GM21619 (cell line): ENCODE results near the gene GZMA.

ENCODE experiments used
- ATAC-seq: cut with Tn5 transposase; IDR thresholded peaks from one replicate; pipeline ENCODE4 v1.9.1; 2021; ENCODE audit not compliant: unreplicated experiment

Gene GZMA

DNA sequence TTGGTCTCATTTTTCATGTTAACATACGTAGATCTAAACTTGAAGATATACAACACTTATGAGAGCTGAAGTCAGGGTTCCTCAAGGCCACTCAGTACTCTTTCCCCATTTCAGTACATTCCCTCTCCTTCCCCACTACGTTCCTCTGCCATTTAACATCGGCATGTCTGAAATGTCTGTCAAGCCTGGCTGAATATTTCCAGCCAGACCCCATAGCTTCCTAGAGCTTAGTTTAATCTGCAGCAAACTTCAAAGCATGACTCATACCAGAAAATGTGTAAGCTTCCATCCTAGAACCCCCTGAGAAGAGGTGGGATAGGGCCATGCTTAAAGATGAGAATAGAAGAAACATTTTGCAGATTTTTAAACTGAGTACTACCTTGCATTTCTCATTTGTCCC, 6.2 kb downstream of the GZMA start:
- no peak for ATAC-seq

DNA sequence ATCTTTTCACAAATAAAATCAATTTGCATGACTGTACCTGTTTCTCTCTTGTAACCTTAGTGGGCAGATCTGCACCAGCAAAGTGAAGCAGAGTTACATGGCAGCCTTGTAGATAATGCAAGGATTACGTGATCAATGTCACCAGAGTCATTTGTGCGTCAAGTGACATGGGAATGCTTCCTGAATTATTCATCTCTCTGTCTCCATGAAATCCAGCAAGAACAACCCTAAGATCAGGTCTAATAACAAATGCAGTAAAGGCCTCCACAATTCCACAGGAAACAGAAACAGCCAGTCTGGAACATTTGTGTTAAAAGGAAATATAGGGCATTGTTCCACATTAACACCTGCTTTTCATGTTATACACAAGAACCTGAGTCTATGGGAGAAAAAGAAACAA, 7.8 kb downstream of the GZMA start:
- no peak for ATAC-seq

DNA sequence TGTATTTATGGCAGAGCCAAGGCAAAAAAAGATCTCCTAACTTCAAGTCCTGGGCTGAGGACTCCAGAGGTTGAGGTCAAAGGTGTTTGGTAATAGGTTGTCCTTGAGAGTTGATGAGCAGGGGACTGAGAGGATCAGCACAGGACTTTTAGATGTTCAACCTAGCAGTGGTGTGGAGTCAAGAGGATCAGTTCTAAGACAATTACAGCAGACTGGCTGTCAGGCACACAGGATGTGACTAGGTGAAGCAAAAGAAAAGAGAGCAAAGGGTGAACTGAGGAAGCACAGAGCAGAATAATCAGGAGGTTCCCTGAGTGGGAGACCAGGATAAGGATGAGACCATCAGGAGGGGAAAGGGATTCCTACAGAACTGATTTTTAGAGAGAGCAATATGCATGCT, 10.9 kb downstream of the GZMA start:
- ATAC-seq, result no peak

DNA sequence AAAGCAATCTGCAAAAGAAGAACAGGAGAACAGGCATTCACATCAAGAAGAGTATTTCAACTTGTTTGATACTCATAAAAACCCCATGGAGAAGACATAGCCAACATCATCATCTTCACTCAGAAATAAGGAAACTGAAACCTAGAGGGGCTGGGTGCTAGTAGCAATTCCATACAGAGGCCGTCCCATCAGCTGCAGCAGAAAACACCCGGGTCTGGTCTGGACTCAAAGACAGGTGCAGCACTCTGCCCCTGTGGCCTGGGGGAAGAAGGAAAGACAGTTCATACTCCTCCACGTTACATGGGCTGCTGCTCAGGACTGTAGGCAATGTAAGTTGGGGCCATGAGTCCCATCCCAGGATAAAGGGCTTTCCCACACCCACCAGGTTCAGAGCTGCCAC, 11.6 kb downstream of the GZMA start:
- no peak for ATAC-seq

DNA sequence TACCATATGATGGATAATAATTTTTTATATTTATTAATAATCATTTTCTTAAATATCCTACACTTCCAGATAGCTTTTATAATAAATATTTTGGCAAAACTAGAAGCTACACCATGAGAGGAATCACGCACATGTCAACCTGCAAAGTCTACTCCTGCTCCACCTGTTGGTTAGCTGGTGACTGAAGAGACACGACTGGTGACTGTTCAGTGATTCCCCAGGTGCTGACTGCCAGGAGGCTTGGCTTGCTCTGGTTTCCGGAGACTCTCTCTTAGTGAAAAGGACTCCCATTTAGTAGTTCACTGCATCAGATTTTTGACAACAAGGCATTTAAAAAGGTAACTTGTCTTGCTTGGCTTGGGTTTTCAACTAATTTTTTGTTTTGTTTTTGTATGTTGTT, 20.9 kb downstream of the GZMA start:
- ATAC-seq, result no peak

DNA sequence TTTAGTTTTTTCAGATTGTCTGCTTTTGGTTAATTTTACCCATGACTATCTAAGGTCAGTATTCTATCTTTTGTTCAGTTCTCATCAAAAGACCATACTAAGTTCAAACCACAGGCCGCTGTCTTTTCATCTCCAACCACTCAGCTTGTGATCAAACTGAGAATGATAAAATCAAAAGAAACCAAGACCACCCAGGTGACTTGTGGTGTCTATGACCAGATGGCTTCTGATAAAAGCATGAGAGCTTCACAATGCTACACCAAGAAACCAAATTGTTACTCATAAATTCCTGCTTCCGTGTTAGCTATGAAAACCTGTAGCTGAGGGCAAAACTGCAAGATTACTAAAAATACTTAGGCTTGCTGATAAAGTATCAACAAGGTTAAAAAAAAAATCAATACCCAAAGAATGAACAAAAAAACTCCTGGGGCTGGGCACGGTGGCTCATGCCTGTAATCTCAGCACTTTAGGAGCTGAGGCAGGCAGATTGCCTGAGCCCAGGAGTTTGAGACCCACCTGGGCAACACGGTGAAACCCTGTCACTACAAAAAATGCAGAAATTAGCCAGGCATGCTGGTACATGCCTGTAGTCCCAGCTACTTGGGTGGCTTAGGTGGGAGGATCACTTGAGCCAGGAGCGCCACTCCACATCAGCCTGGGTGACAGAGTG, 31.7 kb downstream of the GZMA start:
- no peak for ATAC-seq

DNA sequence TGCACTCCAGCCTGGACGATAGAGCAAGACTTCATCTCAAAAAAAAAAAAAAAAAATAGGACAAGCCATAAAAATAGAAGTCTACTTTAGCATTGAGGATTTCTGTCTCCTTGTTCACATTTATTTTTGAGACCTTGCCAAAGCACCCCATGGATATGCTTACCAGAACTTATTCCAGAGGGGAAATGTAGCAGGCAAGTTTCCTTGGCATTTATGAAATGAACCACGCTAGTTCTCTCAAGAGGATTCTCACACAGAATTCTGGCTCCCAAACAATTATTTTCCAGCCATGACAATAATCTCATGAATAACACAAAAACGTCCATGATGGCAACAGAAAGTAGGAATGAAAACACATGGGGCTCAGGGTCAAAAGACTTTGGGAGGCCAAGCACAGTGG, 34.1 kb downstream of the GZMA start:
- ATAC-seq, result no peak

DNA sequence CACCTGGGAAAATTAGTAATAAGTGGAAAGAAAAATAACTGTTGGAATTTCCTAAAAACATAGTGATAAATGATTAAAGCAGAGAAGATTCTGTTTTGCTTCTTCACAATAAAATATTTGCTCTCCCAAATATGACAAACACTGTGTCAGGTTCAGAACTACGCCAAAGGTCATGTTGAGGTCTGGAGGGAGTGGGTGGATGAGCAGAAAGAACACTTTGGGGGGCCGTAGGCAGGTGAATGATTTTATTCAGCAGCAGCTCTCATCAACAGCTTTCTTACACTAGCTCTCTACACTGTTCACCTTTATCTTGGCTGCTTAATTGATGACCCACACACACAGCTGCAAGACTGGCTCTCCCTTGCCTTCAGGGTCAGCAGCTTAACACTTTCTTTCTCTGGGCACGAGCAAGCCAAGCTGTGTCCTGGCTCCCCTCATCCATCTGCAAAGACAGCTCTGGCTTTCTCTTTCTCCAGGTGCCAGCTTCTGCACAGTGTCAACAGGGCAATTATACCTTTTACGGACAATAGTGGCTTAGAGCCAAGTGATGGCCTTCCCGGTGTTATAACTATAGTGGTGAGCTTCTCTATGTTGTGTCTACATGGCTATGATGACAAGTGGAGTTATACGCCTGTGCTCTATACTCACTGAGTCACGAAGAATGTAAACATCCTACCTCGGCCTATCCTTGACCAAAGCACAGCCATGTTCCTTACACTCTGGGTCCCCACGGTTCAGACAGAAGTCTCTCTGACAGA, 38.6 kb downstream of the GZMA start:
- ATAC-seq, result no peak

DNA sequence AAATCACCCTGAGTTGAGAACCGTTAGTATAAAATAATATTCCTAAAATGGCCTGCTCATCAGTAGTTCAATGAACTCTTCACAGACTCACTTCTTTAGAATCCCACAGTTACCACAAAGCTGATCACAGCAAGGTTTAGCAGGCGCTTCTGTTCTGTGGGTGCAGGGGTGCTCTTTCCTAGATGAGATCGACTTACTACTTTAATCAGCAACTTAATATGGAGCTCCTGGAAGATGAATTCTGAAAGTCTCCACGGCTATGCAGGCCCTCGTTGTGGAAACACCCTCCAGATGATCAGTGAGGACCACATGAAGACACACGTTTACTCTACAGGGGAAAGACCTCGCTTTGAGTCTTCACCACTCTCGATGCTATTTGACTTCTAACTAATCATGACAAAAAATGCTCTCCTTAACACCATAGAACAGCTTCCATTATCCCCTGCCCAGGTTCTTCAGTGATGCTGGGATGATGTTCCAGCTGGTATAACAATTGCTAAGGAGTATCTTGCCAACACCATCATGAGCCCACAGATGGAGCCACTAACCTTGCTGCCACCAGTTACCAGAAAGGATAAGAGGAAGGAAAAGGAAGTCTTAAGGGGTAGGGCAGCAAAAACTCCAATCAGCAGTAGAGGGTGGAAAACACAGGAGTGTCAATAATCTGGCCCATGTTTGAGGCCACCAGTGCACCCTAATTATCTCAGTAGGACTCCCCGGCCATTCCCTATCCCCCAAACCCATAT, 39.7 kb downstream of the GZMA start:
- no peak for ATAC-seq

DNA sequence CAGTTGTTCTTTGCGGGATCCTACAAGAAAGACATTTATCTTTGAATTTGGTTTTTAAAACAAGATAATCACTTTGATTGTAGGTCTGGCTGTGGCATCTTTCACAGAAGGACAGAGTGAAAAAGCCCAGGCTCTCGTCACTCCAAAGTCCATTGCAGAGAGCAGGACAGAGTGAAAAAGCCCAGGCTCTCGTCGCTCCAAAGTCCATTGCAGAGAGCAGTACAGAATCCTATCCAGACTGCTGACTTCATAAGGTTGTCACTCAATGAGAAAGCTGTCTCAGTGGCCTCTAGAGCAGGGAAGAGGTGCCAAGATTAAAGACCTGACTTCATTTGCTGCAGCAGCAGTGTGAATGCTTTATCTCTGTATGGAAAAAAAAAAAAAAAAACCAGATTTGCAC, 41.2 kb downstream of the GZMA start:
- no peak for ATAC-seq

DNA sequence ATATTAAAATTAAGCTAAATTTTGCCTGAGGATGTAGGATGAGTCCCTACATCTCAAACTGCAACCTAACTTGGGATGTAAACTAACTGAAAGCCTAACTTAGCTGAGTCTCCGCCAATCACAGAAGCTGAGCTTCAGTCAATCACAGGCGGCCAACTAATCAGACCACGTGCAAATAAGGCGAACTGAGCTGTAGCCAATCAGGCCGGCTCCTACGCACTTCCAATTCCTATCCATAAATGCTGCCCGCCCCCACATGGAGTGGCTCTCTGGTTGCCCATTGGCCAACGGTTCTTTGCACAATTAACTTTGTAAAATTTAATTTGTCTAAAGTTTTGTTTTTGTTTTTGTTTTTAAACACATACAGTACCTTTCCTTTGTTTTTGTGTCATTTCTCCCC, 43.6 kb downstream of the GZMA start:
- no peak for ATAC-seq

DNA sequence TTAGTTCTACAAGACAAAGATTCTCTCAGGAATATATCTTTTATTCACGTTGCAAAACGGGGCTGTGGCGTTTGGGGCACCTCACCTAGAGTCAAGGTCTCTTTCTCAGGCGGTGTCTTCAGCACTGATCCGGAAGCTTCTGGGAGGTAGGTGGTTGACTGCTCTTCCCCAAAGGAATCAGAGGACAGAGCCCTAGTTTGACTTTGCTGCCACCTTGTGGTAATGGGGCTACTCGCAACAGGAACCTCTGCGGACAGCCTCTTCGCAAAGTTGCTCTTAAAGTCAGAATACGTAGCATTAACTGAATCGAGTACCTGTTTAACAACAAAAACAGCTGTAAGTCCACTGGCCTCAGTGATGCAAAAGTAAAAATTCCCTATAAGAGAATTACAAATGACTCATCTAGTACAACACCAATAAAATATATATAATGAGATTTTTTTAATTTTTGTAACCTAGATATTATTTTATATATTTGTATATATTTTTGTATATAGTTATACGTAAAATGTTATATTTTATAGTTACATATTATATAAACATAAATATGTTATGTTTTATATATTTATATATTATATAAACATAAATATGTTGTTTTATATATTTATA, 44.2 kb downstream of the GZMA start:
- peak; percentile 88 for ATAC-seq

DNA sequence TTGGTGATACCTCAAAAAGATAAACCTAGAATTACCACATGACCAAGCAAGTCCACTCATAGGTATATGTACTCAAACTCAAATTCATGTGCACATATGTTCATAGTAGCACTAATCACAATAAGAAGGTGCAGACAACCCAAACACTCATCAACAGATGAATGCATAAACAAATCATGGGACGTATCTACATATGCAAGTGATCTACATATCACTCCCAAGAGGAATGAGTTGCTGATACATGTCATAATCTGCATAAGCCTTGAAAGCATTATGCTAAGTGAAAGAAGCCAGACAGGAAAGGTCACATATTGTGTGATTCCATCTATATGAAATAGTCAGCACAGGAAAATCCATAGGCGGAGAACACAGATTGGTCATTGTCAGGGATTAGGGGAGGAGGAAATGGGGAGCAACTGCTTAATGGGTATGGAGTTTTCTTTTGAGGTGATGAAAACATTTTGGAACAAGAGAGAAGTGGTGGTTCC, 46.9 kb downstream of the GZMA start:
- no peak for ATAC-seq

DNA sequence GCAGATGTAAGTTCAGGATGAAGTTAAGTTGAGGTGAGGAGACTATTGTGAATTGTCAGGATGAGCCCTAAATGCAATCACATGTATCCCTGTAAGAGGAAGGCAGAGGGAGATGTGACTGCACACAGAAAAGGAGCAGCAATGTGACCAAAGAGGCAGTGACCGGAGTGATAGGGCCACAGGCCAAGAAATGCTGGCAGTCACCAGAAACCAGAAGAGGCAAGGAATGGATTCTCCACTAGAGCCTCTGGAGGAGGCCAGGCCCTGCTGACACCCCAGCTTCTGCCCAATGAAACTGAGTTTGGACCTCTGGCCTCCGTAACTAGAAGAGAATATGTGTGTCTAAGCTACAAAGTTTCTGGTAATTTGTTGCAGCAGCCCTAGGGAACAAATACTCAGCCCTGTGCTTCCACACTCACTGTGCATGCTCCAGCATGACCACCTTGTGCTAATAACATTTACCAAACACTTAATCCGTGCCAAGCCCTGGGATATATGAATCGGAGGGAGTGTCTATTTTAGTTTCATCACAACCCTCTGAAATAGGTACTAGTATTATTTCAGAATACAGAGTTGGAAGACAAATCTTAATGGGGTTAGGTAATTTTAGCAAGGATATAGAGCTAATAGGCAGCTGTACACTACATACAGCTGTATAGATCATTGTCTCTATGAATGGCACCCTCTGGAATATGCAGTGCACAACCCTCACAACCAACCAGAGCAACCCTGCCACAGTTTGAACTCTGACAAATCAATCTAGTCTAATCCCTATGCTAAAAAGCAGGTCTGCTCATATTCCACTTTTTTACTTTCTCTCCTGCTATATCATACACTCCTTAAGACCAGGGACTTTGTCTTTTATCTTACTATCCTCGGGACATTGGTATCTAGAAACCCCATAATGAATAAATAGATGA, 49.7 kb downstream of the GZMA start:
- ATAC-seq, result no peak

DNA sequence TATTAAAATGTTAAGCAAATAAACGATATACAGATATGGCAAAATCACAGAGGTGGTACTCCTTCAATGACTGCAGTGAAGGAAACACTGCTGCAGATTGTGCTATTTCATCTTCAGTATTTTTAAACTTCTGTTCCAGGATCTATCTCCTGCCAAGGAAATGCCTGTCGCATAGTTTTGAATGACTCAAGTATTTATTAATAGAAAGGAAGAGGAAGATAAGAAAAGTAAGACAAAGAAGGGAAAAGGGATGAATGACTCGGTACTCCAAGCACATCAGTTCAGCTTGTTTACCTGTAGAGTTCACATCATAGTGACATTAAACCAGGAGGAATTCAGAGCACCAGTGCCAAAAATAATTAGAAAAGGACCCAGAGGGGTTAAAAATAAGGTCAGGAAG, 52.4 kb downstream of the GZMA start:
- no peak for ATAC-seq
